NB4 (cell line): ENCODE measurements around the gene SPHK1.

Experiments
- CTCF ChIP-seq: IDR thresholded peaks from one replicate; pipeline ENCODE4 v1.5.1; 2012; ENCODE audit warnings: low read depth, low read length
- MYC ChIP-seq: IDR thresholded peaks from 2 replicates; pipeline ENCODE4 v1.6.1; 2011; ENCODE audit warnings: low read depth, low read length
- POLR2A ChIP-seq: IDR thresholded peaks from 2 replicates; pipeline ENCODE4 v1.6.1; 2011; ENCODE audit warnings: mild to moderate bottlenecking; ENCODE audit not compliant: insufficient read length; ENCODE audit errors: extremely low read depth

- no peak for TF ChIP-seq MYC
- no peak for TF ChIP-seq CTCF
- TF ChIP-seq POLR2A: no peak
Observed at GRCh38 chr17:76341301-76341700, 43.1 kb upstream of the SPHK1 start.
